ENCODE data around the gene ITSN1.

DNA sequence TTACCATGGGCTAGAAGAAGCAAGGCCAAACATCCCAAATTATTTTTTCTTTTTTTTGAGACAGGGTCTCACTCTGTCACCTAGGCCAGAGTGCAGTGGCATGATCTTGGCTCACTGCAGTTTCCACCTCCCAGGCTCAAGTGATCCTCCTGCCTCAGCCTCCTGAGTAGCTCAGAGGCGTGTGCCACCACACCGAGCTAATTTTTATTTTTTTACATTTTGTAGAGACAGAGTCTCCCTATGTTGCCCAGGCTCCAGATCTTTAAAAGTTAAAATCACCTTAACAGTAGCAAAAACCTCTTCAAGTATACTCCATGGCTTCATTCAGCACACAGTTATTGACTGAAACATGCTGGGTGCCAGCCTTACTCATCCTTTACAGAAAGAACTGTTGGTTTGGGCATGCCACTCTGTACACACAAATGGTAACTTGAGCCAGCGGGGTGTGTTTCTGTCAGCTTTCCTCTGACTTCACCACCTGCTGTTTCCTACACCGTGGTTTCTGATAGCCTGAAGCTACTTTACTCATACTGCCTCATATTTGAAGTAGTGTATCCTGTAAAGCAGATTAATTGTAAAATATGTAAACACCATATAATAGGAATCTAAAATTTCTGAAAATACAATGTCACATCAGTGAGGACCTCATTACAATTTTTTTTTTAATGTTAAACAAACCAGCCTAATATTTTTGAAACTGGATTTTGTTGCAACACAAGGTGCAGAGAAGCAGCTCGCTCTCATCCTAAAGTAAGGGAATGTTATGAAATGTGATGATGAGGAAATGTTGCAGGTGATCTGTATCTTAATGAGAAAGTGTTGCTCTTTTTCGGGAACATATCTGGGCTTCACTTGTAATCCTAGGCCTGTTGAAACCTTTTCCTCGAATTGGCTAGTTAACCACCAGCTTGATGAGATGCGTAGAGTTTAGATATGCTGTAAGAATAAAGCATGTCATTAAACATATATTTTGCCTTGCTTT, 159.4 kb downstream of the ITSN1 start:
- TF ChIP-seq, protein P1, sequence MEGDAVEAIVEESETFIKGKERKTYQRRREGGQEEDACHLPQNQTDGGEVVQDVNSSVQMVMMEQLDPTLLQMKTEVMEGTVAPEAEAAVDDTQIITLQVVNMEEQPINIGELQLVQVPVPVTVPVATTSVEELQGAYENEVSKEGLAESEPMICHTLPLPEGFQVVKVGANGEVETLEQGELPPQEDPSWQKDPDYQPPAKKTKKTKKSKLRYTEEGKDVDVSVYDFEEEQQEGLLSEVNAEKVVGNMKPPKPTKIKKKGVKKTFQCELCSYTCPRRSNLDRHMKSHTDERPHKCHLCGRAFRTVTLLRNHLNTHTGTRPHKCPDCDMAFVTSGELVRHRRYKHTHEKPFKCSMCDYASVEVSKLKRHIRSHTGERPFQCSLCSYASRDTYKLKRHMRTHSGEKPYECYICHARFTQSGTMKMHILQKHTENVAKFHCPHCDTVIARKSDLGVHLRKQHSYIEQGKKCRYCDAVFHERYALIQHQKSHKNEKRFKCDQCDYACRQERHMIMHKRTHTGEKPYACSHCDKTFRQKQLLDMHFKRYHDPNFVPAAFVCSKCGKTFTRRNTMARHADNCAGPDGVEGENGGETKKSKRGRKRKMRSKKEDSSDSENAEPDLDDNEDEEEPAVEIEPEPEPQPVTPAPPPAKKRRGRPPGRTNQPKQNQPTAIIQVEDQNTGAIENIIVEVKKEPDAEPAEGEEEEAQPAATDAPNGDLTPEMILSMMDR (IDR thresholded peaks at IDR 0.05): no peak
- TF ChIP-seq POLR2A (IDR thresholded peaks at IDR 0.05) (no peak), POLR2AphosphoS5 (IDR thresholded peaks at IDR 0.05) (no peak)
